IMR-90 (cell line): Measurements from ENCODE around the gene ATP1A3. TPM values are rescaled to one million over a fixed set of nuclear protein-coding genes. Genes with fewer than 3 reads are reported as not detected.

Source experiments
- ATAC-seq: fragments of 200-7000 bp; cut with Tn5 transposase; 2 replicates; pipeline ENCODE4 v1.9.1; 2020; ENCODE audit warnings: low read depth, mild to moderate bottlenecking, moderate library complexity
- BruUV-seq: library from RNA; stranded (reverse); fragments of 400-500 nt; replicated peaks from 2 replicates; lab custom pipeline; 2021; lab: Mats Ljungman, UMichigan
- CTCF ChIA-PET: fragments of 300-600 bp; formaldehyde crosslinking; extraction: SDS; loops from one replicate; lab custom pipeline; 2021; ENCODE audit warnings: antibody characterized with exemption; lab: Yijun Ruan, JAX
- POLR2A ChIA-PET: fragments of 300-600 bp; sonication (Branson Sonifier 250); formaldehyde crosslinking; loops from one replicate; lab custom pipeline; 2022; ENCODE audit warnings: antibody characterized with exemption; ENCODE audit not compliant: unreplicated experiment; lab: Charles Lee
- DNase-seq: peaks from one replicate; pipeline ENCODE4 v3.0.0; 2013
- H2AFZ ChIP-seq: replicated peaks from 2 replicates; pipeline ENCODE3; 2013; ENCODE audit warnings: low read length, mild to moderate bottlenecking; ENCODE audit not compliant: poor library complexity
- H2AK5ac ChIP-seq: 2 replicates; pipeline ENCODE4 v1.6.1; 2013; ENCODE audit warnings: low read depth, low read length, inconsistent platforms
- H2AK9ac ChIP-seq: replicated peaks from 2 replicates; pipeline ENCODE3; 2013; ENCODE audit warnings: mild to moderate bottlenecking, low read depth, low read length, moderate library complexity; ENCODE audit not compliant: poor library complexity
- H2BK120ac ChIP-seq: 2 replicates; pipeline ENCODE4 v1.6.1; 2013; ENCODE audit warnings: low read depth, low read length, inconsistent platforms
- H2BK15ac ChIP-seq: 3 replicates; pipeline ENCODE4 v1.6.1; 2013; ENCODE audit warnings: low read depth, low read length, inconsistent platforms
- H2BK20ac ChIP-seq: 2 replicates; pipeline ENCODE4 v1.6.1; 2013; ENCODE audit warnings: low read depth, mild to moderate bottlenecking, inconsistent platforms, low read length, moderate library complexity
- H2BK5ac ChIP-seq: 2 replicates; pipeline ENCODE4 v1.6.1; 2013; ENCODE audit warnings: mild to moderate bottlenecking, low read depth, low read length, inconsistent platforms; ENCODE audit not compliant: poor library complexity, severe bottlenecking
- H3K14ac ChIP-seq: replicated peaks from 2 replicates; pipeline ENCODE4 v1.6.1; 2013; ENCODE audit warnings: low read depth, low read length, inconsistent platforms
- H3K18ac ChIP-seq: 2 replicates; pipeline ENCODE4 v1.6.1; 2013; ENCODE audit warnings: low read depth, low read length, control low read depth
- H3K23ac ChIP-seq: 2 replicates; pipeline ENCODE4 v1.6.1; 2013; ENCODE audit warnings: low read depth, low read length, inconsistent platforms
- H3K27ac ChIP-seq: 2 replicates; pipeline ENCODE4 v1.5.1; 2013; ENCODE audit warnings: mild to moderate bottlenecking, control low read depth, low read length; ENCODE audit not compliant: insufficient read depth
- H3K27me3 ChIP-seq: 2 replicates; pipeline ENCODE4 v1.6.1; 2013; ENCODE audit warnings: low read length; ENCODE audit not compliant: control insufficient read depth, insufficient read depth
- H3K36me3 ChIP-seq: 2 replicates; pipeline ENCODE4 v1.6.1; 2013; ENCODE audit warnings: low read length, mixed read lengths; ENCODE audit not compliant: control insufficient read depth, insufficient read depth
- H3K4ac ChIP-seq: 2 replicates; pipeline ENCODE4 v1.6.1; 2013; ENCODE audit warnings: low read depth, low read length, inconsistent platforms
- H3K4me1 ChIP-seq: 2 replicates; pipeline ENCODE4 v1.6.1; 2013; ENCODE audit warnings: low read length, mixed read lengths; ENCODE audit not compliant: control insufficient read depth, insufficient read depth
- H3K4me2 ChIP-seq: 2 replicates; pipeline ENCODE4 v1.6.1; 2013; ENCODE audit warnings: low read depth, mild to moderate bottlenecking, control low read depth, low read length, moderate library complexity
- H3K4me3 ChIP-seq: 2 replicates; pipeline ENCODE4 v1.5.1; 2013; ENCODE audit warnings: low read depth, mild to moderate bottlenecking, control low read depth, low read length, moderate library complexity; ENCODE audit not compliant: insufficient read depth
- H3K56ac ChIP-seq: 2 replicates; pipeline ENCODE4 v1.6.1; 2013; ENCODE audit warnings: low read length, inconsistent platforms; ENCODE audit not compliant: insufficient read depth; ENCODE audit errors: extremely low read depth
- H3K79me1 ChIP-seq, 2 experiments: 2 replicates each; pipeline ENCODE4 v1.6.1; 2013; ENCODE audit warnings: low read length in 2 of 2, inconsistent platforms in 1 of 2, low read depth in 1 of 2
- H3K9ac ChIP-seq: 2 replicates; pipeline ENCODE4 v1.6.1; 2013; ENCODE audit warnings: low read depth, low read length, control low read depth
- H3K9me1 ChIP-seq: 2 replicates; pipeline ENCODE4 v1.6.1; 2013; ENCODE audit warnings: low read length, inconsistent platforms; ENCODE audit not compliant: insufficient read depth
- H3K9me3 ChIP-seq: 2 replicates; pipeline ENCODE4 v1.6.1; 2013; ENCODE audit warnings: low read length; ENCODE audit not compliant: control insufficient read depth, insufficient read depth
- H4K20me1 ChIP-seq: 2 replicates; pipeline ENCODE4 v1.6.1; 2013; ENCODE audit warnings: low read length, inconsistent platforms; ENCODE audit not compliant: insufficient read depth
- H4K5ac ChIP-seq: 2 replicates; pipeline ENCODE4 v1.6.1; 2013; ENCODE audit warnings: mild to moderate bottlenecking, low read depth, low read length, control low read depth
- H4K8ac ChIP-seq, 2 experiments: 2 replicates each; pipeline ENCODE4 v1.6.1; 2013; ENCODE audit warnings: low read depth in 2 of 2, low read length in 2 of 2, control low read depth in 1 of 2, inconsistent platforms in 1 of 2
- H4K91ac ChIP-seq: 2 replicates; pipeline ENCODE4 v1.6.1; 2013; ENCODE audit warnings: low read depth, low read length, inconsistent platforms; ENCODE audit not compliant: insufficient read depth
- CEBPB ChIP-seq: IDR thresholded peaks from 2 replicates; pipeline ENCODE4 v1.6.1; 2012; ENCODE audit warnings: low read depth, low read length, improper control_type of control experiment
- CHD1 ChIP-seq: IDR thresholded peaks from 2 replicates; pipeline ENCODE4 v1.6.1; 2012; ENCODE audit warnings: low read depth, low read length, improper control_type of control experiment
- CTCF ChIP-seq: conservative IDR thresholded peaks from 2 replicates; pipeline ENCODE4 v1.5.1; 2012; ENCODE audit warnings: mild to moderate bottlenecking, low read depth, low read length, improper control_type of control experiment
- ELK1 ChIP-seq: fragments of 150-350 bp; IDR thresholded peaks from 2 replicates; pipeline ENCODE4 v1.6.1; 2016; ENCODE audit warnings: low read depth, mild to moderate bottlenecking, low read length, moderate library complexity, borderline replicate concordance
- FOS ChIP-seq: fragments of 150-350 bp; IDR thresholded peaks from 2 replicates; pipeline ENCODE4 v1.6.1; 2016; ENCODE audit warnings: low read depth, low read length
- MAFK ChIP-seq: IDR thresholded peaks from 2 replicates; pipeline ENCODE4 v1.6.1; 2012; ENCODE audit warnings: low read depth, low read length, improper control_type of control experiment
- MXI1 ChIP-seq: IDR thresholded peaks from 2 replicates; pipeline ENCODE4 v1.6.1; 2012; ENCODE audit warnings: low read depth, mild to moderate bottlenecking, low read length, moderate library complexity, borderline replicate concordance
- NFE2L2 ChIP-seq: fragments of 150-350 bp; IDR thresholded peaks from 2 replicates; pipeline ENCODE4 v1.6.1; 2016; ENCODE audit warnings: low read depth, mild to moderate bottlenecking, low read length
- RCOR1 ChIP-seq: IDR thresholded peaks from 2 replicates; pipeline ENCODE4 v1.6.1; 2012; ENCODE audit warnings: mild to moderate bottlenecking, low read length, improper control_type of control experiment; ENCODE audit not compliant: insufficient replicate concordance
- RFX5 ChIP-seq: IDR thresholded peaks from 2 replicates; pipeline ENCODE4 v1.8.0; 2012; ENCODE audit warnings: low read depth, mild to moderate bottlenecking, low read length, moderate library complexity
- SMC3 ChIP-seq: fragments of 150-350 bp; IDR thresholded peaks from 2 replicates; pipeline ENCODE4 v1.6.1; 2016; ENCODE audit warnings: low read depth, mild to moderate bottlenecking, antibody characterized with exemption, low read length, moderate library complexity
- WGBS, 2 experiments: methylation state at CpG; one replicate each; pipeline versions ENCODE4 v1.1.5 to v1.1.7; 2013; ENCODE audit warnings: missing lambda C conversion rate in 2 of 2; ENCODE audit not compliant: insufficient read length in 1 of 2; ENCODE audit errors: extremely low coverage in 2 of 2; 5-methylcytosine and 5-hydroxymethylcytosine counted together
- dilution Hi-C: fragments of 300-500 bp; cut with HindIII; formaldehyde crosslinking; loops from one replicate; pipeline ENCODE4 v1.14.3; 2018; ENCODE audit warnings: low sequenced_read_pairs; ENCODE audit not compliant: unreplicated experiment
- in situ Hi-C: fragments of 300-500 bp; cut with MboI; formaldehyde crosslinking; loops from 3 replicates; pipeline ENCODE4 v1.14.3; 2019; ENCODE audit warnings: low sequenced_read_pairs, inconsistent platforms, mixed read lengths
- intact Hi-C: fragments of 100-400 bp; cut with micrococcal nuclease; formaldehyde crosslinking; loops from 2 replicates; pipeline ENCODE4 v1.10.0; 2022
- polyA plus RNA-seq, 3 experiments: library from polyadenylated mRNA; depleted of rRNA; stranded (reverse); fragments of >200 nt; gene quantifications; 2 replicates each; pipeline ENCODE4 v1.2.3, GENCODE V29; 2012; ENCODE audit warnings: low replicate concordance in 1 of 3
- total RNA-seq: library from RNA; depleted of rRNA; stranded (reverse); fragments of >200 nt; gene quantifications from 2 replicates; pipeline ENCODE4 v1.2.3, GENCODE V29; 2012

ATP1A3 gene
- total and polyA plus RNA-seq, 2 of the 4 experiments (the other 2 are of a cell fraction) = under 0.01 to 0.12 TPM

- no peaks in the 10 kb centered on the region for H3K4me1 ChIP-seq
- H2BK20ac ChIP-seq = no peak overlapping the region
- WGBS, 2 experiments = 0% methylated on average over 2 of the region's 5 CpGs; no CpG with 5 or more reads in 1 of the 2 experiments
- in situ Hi-C loops (no loop called here), intact Hi-C loops (loop anchor here (5.0 to 10.0 kb wide), 2 partner anchors 75 to 148 kb away; partner anchors contain the start of genes ARHGEF1 and RABAC1), dilution Hi-C loops (no loop called here)
- no TSS peak for BruUV-seq
- TF ChIP-seq RFX5 = no peak
- no peak for TF ChIP-seq FOS
- TF ChIP-seq CEBPB = no peak
- no peak for TF ChIP-seq RCOR1
- TF ChIP-seq SMC3 = no peak
- no peak for TF ChIP-seq MAFK
- no peak for TF ChIP-seq MXI1
- TF ChIP-seq CHD1 = no peak
- no peak for TF ChIP-seq CTCF
- TF ChIP-seq ELK1 = no peak
- no peak for TF ChIP-seq NFE2L2
- no peak overlapping the region for H4K91ac ChIP-seq
- no peaks in the 10 kb centered on the region for H4K20me1 ChIP-seq
- no peak overlapping the region for H3K14ac ChIP-seq
- H3K4me3 ChIP-seq = no peak overlapping the region
- no peaks in the 10 kb centered on the region for H3K79me1 ChIP-seq
- DNase-seq (no peak), ATAC-seq (no peak)
- peaks cover 22% of the 10 kb centered on the region for H3K27me3 ChIP-seq
- no peak overlapping the region for H2BK120ac ChIP-seq
- H3K56ac ChIP-seq = no peak overlapping the region
- H3K4ac ChIP-seq = no peak overlapping the region
- no peak overlapping the region for H2AK5ac ChIP-seq
- ChIA-PET CTCF (no interaction called here), POLR2A (no interaction called here)
- no peak overlapping the region for H3K18ac ChIP-seq
- H3K36me3 ChIP-seq = no peaks in the 10 kb centered on the region
- no peak overlapping the region for H2AK9ac ChIP-seq
- H3K4me2 ChIP-seq = no peak overlapping the region
- no peaks in the 10 kb centered on the region for H3K9me1 ChIP-seq
- H2AFZ ChIP-seq = no peak overlapping the region
- no peak overlapping the region for H4K8ac ChIP-seq
- no peak overlapping the region for H3K9ac ChIP-seq
- no peak overlapping the region for H2BK5ac ChIP-seq
- H4K5ac ChIP-seq = no peak overlapping the region
- no peak overlapping the region for H3K23ac ChIP-seq
- no peak overlapping the region for H2BK15ac ChIP-seq
- no peaks in the 10 kb centered on the region for H3K9me3 ChIP-seq
- H3K27ac ChIP-seq = no peak overlapping the region
Observed at GRCh38 chr19:42032431-42032830, 38.4 kb upstream of the ATP1A3 start.
